GM10266 (cell line): ENCODE measurements around the gene GNAS-AS1.
"Not testable (repeated sequence)": the region's sequence is repeated elsewhere in the genome, so short reads cannot be mapped to it uniquely, and the experiment has no call there.

Experiments used
- DNase-seq: peaks from one replicate; pipeline ENCODE4 v3.0.0; 2012; ENCODE audit errors: extremely low spot score
- TF ChIP-seq, protein P1 (sequence below): IDR thresholded peaks from 2 replicates; pipeline ENCODE4 v1.5.1; 2012; ENCODE audit warnings: mild to moderate bottlenecking, low read depth; ENCODE audit not compliant: control insufficient read depth, insufficient read depth; ENCODE audit errors: missing control alignments

GNAS-AS1 gene

DNA sequence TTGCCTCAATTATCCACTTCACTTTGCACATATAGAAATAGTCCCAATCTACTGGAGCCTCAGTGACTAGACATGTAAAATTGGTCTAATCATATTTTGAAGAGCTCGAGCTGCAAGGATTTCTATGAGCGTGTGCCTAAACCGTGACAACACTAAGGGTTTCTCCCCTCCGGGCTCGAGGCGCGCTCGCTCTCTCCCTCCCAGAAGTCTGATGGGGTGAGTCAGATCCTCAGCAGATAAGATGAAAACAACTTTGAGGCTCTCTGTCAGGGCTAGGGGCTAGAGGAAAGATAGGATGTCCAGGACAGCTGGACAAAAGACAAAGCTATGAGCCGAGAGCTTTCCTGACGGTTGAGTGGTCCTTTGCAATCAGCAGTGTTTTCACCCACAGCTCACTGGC is 16.8 kb downstream of the GNAS-AS1 start:
- TF ChIP-seq, protein P1, sequence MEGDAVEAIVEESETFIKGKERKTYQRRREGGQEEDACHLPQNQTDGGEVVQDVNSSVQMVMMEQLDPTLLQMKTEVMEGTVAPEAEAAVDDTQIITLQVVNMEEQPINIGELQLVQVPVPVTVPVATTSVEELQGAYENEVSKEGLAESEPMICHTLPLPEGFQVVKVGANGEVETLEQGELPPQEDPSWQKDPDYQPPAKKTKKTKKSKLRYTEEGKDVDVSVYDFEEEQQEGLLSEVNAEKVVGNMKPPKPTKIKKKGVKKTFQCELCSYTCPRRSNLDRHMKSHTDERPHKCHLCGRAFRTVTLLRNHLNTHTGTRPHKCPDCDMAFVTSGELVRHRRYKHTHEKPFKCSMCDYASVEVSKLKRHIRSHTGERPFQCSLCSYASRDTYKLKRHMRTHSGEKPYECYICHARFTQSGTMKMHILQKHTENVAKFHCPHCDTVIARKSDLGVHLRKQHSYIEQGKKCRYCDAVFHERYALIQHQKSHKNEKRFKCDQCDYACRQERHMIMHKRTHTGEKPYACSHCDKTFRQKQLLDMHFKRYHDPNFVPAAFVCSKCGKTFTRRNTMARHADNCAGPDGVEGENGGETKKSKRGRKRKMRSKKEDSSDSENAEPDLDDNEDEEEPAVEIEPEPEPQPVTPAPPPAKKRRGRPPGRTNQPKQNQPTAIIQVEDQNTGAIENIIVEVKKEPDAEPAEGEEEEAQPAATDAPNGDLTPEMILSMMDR, result no peak
- DNase-seq, result no peak

DNA sequence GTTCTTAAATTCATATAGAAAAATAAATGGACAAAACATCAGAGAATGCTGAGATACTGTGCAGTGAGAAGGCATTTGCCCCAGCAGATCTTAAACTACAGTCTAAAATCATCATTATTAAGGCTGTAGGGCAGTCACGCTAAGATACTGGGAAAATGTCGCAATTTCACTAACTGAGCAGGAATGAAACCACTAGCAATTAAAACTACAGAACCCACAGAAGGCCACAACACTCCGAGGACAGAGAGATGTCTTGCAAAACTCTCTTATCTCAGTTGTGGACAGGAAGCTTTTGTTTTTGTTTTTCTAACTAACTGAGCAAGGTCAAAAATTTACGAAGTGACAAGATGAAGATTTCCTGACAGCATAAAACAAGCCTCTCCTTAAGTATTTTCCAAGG is 18.2 kb downstream of the GNAS-AS1 start:
- TF ChIP-seq, protein P1, result no peak
- DNase-seq, result no peak

DNA sequence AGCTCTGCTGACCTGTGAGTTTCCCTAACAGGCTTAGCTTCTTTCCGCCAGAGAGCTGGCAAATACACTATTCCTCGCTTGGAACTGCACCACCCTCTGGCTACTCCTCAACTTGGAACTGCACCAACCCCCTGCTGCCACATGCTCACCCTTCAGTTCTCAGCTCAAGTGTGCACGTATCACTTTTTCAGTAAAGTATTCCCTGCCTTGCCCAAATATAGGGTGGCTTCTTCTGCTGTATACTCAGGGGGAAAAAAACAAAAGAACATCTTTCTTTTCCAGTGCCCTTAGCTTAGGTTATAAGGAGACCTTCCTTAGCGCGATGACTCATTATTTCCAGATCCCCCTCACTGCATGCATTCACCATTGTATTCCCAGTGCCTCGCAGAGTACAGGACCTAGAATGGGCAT is 21.2 kb downstream of the GNAS-AS1 start:
- no peak for DNase-seq
- TF ChIP-seq, protein P1, result no peak

DNA sequence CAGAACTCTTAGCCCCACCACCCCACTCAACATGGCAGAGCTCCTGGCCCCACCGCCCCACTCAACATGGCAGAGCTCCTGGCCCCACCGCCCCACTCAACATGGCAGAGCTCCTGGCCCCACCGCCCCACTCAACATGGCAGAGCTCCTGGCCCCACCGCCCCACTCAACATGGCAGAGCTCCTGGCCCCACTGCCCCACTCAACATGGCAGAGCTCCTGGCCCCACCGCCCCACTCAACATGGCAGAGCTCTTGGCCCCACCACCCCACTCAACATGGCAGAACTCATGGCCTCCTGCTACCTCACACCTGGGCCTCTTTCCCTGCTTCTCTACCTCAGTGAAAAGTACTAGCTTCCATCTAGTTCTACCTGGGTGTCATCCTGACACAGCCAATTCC is 21.9 kb downstream of the GNAS-AS1 start:
- DNase-seq, result not testable (repeated sequence)

DNA sequence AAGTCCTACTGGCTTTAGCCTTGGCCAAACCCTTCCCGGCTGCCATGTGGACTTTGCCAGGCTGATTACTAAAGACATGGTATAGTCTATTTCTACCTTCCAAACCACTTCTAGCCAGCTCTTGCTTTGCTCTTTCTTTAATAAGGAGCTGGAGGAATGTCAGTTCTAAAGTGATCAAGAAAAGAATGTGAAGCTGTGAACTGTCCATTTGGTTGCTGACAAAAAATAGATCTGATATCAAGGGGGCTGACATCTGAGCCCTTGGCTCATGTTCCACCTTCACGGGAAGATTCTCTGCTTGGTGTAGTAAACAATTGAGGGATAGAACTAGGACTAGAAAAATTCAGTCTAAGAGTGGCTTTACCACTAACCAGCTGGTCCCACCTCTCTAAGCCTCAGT is 22.6 kb downstream of the GNAS-AS1 start:
- TF ChIP-seq, protein P1, result no peak
- no peak for DNase-seq

GRCh38 chr20:58826271-58826670 is 24.4 kb downstream of the GNAS-AS1 start:
- DNase-seq, result no peak
- TF ChIP-seq, protein P1, result no peak

DNA sequence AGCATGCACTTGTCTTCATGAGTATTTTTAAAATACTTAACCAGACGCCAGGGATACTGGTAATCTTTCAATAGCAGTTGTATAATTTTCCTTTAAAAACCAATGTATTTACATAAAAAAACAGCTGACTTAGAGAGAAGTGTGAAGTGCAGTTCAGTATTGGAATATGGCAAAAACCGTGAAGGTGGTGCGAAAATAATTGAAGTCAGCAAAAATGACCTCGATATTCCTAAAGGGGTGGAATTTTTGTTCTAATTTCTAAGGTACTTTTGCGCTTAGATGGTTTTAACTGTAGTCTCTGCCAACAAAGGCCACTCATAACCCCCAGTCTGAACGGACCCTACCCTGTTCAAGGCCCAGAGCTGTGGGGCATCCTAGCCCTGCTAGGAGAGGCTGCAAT is 25.3 kb downstream of the GNAS-AS1 start:
- TF ChIP-seq, protein P1, result no peak
- DNase-seq, result no peak

DNA sequence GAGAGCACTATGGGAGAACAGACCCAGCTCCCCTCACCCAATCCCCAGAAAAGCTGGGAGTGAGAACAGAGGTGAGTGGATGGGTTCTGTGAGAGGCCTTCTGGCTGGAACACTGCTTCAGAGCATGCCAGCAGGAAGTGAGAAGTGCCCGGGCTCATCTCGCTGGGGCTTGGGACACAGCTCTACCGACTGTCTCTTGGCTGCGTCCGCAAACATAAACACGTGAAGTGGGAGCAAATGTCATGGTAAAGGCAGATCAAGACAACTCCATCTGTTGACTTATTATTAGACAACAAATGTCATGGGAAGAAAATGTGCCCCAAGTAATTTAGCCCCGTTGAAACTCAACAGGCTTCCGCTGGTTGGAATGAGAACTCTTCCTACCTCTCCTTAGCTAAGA is 25.9 kb downstream of the GNAS-AS1 start:
- TF ChIP-seq, protein P1, result no peak
- DNase-seq, result no peak
